ENCODE data around the gene LRRC7. TPM values are rescaled to one million over a fixed set of nuclear protein-coding genes. Genes with fewer than 3 reads are reported as not detected.

The LRRC7 gene
- total RNA-seq, 1 donor from 2014 or later: not detected

GRCh38 chr1:69697340-69697739 lies 129.6 kb downstream of the LRRC7 start:
- Mint-ChIP-seq H3K4me3 (no peak overlapping the region), H3K27me3 (no peaks in the 10 kb centered on the region), H3K4me1 (no peaks in the 10 kb centered on the region), H3K36me3 (ENCODE audit: low read depth) (no peaks in the 10 kb centered on the region), H3K27ac (no peak overlapping the region), H3K9me3 (peaks cover 3% of the 10 kb centered on the region)
- DNase-seq (no peak), ATAC-seq (ENCODE audit: low read depth) (no peak)
- TF ChIP-seq, protein P1, sequence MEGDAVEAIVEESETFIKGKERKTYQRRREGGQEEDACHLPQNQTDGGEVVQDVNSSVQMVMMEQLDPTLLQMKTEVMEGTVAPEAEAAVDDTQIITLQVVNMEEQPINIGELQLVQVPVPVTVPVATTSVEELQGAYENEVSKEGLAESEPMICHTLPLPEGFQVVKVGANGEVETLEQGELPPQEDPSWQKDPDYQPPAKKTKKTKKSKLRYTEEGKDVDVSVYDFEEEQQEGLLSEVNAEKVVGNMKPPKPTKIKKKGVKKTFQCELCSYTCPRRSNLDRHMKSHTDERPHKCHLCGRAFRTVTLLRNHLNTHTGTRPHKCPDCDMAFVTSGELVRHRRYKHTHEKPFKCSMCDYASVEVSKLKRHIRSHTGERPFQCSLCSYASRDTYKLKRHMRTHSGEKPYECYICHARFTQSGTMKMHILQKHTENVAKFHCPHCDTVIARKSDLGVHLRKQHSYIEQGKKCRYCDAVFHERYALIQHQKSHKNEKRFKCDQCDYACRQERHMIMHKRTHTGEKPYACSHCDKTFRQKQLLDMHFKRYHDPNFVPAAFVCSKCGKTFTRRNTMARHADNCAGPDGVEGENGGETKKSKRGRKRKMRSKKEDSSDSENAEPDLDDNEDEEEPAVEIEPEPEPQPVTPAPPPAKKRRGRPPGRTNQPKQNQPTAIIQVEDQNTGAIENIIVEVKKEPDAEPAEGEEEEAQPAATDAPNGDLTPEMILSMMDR (IDR thresholded peaks at IDR 0.05): no peak
- CTCF ChIA-PET: no interaction called here
- intact Hi-C loops (cut with micrococcal nuclease): no loop called here
- POLR2A ChIA-PET: no interaction called here

DNA sequence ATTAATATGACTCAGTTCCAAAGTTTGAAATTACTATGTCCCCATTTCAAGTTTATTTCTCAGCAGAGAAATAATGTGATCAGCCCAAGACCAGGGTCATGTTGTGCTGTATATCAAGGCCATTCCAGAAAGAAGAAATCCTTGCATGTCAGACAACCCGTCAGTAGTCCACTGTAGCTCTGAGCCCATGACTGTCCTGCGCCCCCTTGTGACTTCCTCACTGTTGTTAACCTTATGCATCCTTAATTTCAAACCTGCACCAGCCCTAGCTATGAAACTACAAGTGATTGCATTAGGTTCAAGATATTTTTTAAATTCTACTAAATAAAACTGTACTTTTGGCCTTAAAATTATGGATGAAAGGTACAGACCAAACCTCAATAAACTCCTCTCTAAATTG lies 133.0 kb downstream of the LRRC7 start:
- H3K4me3 Mint-ChIP-seq: no peak overlapping the region
- no peaks in the 10 kb centered on the region for H3K36me3 Mint-ChIP-seq (ENCODE audit: low read depth)
- H3K27me3 Mint-ChIP-seq: no peaks in the 10 kb centered on the region
- ATAC-seq (ENCODE audit: low read depth): no peak
- intact Hi-C loops (cut with micrococcal nuclease): no loop called here
- ChIA-PET CTCF (no interaction called here), POLR2A (no interaction called here)
- no peaks in the 10 kb centered on the region for H3K4me1 Mint-ChIP-seq
- H3K27ac Mint-ChIP-seq: no peak overlapping the region
- H3K9me3 Mint-ChIP-seq: peaks cover 3% of the 10 kb centered on the region
- DNase-seq: no peak
- TF ChIP-seq, protein P1 (IDR thresholded peaks at IDR 0.05): no peak

- Mint-ChIP-seq H3K27ac (no peak overlapping the region), H3K36me3 (ENCODE audit: low read depth) (no peaks in the 10 kb centered on the region), H3K4me3 (no peak overlapping the region), H3K4me1 (no peaks in the 10 kb centered on the region), H3K9me3 (peaks cover 3% of the 10 kb centered on the region), H3K27me3 (no peaks in the 10 kb centered on the region)
- DNase-seq (no peak), ATAC-seq (ENCODE audit: low read depth) (no peak)
- TF ChIP-seq, protein P1 (IDR thresholded peaks at IDR 0.05): no peak
- ChIA-PET POLR2A (no interaction called here), CTCF (no interaction called here)
- intact Hi-C loops (cut with micrococcal nuclease): no loop called here
Measured at GRCh38 chr1:69702085-69702484, 134.4 kb downstream of the LRRC7 start.

DNA sequence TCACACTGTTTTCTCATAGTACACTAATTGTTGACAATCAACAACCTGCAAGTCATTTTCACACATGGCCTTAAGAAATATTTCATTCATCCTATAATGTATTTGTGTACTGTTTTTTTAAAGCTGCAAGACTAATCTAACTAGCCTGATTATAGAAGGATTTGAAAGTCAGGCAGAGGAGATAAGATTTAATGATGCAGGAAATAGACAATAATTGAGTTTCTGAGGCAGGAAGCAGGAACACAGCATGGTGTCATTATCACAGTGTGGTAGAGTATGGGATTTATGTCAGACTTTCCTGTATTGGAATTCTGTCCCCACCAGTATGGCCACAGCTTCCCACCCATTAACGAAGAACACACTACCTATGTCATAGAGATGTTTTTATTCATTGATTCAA lies 138.8 kb downstream of the LRRC7 start:
- Mint-ChIP-seq H3K4me3 (no peak overlapping the region), H3K4me1 (no peaks in the 10 kb centered on the region), H3K36me3 (ENCODE audit: low read depth) (no peaks in the 10 kb centered on the region), H3K27me3 (no peaks in the 10 kb centered on the region), H3K9me3 (no peaks in the 10 kb centered on the region), H3K27ac (no peak overlapping the region)
- POLR2A ChIA-PET: no interaction called here
- CTCF ChIA-PET: no interaction called here
- ATAC-seq (ENCODE audit: low read depth) (no peak), DNase-seq (no peak)
- intact Hi-C loops (cut with micrococcal nuclease): no loop called here
- TF ChIP-seq, protein P1 (IDR thresholded peaks at IDR 0.05): no peak

DNA sequence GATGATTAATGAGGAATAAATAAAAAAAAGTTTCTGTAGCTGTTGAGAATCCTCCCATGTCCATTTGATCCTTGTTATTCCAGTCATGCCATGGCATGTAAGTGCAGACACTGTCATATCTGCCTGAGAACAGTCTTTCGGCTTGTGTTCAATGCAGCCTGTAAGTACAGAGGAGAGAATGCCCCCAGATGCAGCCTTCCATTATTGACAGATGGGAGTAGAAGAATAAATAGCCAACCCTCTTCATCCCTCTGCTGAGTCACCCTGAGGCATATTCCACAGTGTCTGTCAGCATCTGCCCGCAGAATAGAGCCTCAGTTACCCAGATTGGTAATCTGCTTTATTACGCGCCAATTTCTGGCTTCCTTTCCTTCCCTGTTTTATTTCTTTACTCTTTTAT lies 139.4 kb downstream of the LRRC7 start:
- Mint-ChIP-seq H3K36me3 (ENCODE audit: low read depth) (no peaks in the 10 kb centered on the region), H3K4me3 (no peak overlapping the region), H3K27ac (no peak overlapping the region), H3K9me3 (no peaks in the 10 kb centered on the region), H3K4me1 (no peaks in the 10 kb centered on the region), H3K27me3 (no peaks in the 10 kb centered on the region)
- CTCF ChIA-PET: no interaction called here
- no peak for ATAC-seq (ENCODE audit: low read depth)
- intact Hi-C loops (cut with micrococcal nuclease): no loop called here
- DNase-seq: no peak
- POLR2A ChIA-PET: no interaction called here
- TF ChIP-seq, protein P1 (IDR thresholded peaks at IDR 0.05): no peak
